ENCODE measurements around the gene RGMA. TPM values are rescaled to one million over a fixed set of nuclear protein-coding genes. Genes with fewer than 3 reads are reported as not detected.

Gene RGMA
- total and polyA plus RNA-seq, 2 experiments from 2014 or later = 2.5 to 2.7 TPM

DNA sequence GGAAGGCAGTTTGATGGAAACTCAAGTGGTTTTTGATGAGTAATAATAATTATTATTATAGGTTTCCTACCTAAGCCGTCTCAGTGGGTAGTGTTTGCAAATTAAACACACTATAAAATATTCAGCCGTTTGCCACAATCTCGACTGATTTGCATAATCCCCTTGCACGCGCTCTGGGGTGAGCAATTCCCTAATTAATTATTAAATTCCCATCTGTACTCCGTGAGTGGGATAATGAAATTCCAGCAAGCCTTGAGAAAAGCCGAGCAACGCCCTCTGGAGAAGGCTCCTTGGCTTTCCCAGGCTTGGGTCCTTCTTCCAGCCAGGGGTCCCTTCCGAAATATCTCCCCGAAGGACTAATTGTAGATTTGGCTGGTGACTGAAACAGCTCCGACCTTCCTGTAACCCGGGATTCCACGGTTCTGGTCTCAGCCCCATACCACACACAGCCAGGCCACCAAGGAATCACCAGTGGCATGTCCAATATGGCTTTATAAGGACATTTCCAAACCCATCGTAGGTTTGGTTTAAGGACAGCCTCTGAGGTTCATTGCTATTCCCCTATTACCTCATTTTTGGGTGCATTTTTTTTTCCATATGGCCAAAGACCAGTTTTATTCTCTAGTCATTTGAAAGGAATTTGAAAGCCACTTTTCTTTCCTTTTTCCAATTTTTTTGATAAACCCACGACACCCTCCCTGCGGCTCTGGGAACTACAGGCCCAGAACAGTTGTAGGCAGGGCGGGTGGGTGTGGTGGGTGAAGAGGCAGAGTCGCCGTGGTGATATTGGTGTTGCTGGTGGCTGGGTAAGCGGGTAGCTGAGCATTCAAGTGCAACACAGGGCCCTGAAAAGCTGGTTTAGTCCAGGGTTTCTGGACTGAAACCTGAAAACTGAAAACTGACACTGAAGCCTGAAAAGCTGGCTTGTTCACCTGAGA, 33.2 kb upstream of the RGMA start:
- Histone ChIP-seq H3K79me2 (no peaks in the 10 kb centered on the region), H3K9me2 (replicated peaks; ENCODE audit: insufficient read depth) (no peaks in the 10 kb centered on the region), H3K9me3 (ENCODE audit: low read depth) (no peaks in the 10 kb centered on the region), H3K4me2 (no peak overlapping the region), H4K20me1 (ENCODE audit: insufficient read depth, poor library complexity, severe bottlenecking) (no peaks in the 10 kb centered on the region), H3K4me3 (no peak overlapping the region), H2AFZ (no peak overlapping the region), H3K4me1 (ENCODE audit: insufficient read depth) (no peaks in the 10 kb centered on the region), H3K27ac (no peak overlapping the region), H3K27me3 (no peaks in the 10 kb centered on the region), H3K36me3 (replicated peaks; ENCODE audit: insufficient read depth, low read depth) (no peaks in the 10 kb centered on the region)
- TF ChIP-seq EZH2phosphoT487 (IDR thresholded peaks at IDR 0.05; ENCODE audit: low read depth, severe bottlenecking, unreplicated experiment) (no peak), EZH2 (IDR thresholded peaks at IDR 0.05; ENCODE audit: borderline replicate concordance) (no peak)
- WGBS (ENCODE audit: low lambda C conversion rate, missing lambda C conversion rate) = 91% methylated on average over 19 of the region's 20 CpGs
- DNase-seq (ENCODE audit: low spot score) = no peak

GRCh38 chr15:93121107-93121506, 32.1 kb upstream of the RGMA start:
- H3K4me1 ChIP-seq (ENCODE audit: insufficient read depth) = no peaks in the 10 kb centered on the region
- no peak overlapping the region for H2AFZ ChIP-seq
- H3K27ac ChIP-seq = no peak overlapping the region
- no peaks in the 10 kb centered on the region for H4K20me1 ChIP-seq (ENCODE audit: insufficient read depth, poor library complexity, severe bottlenecking)
- no peaks in the 10 kb centered on the region for H3K79me2 ChIP-seq
- no peak overlapping the region for H3K4me3 ChIP-seq
- no peaks in the 10 kb centered on the region for H3K27me3 ChIP-seq
- no peaks in the 10 kb centered on the region for H3K36me3 ChIP-seq (replicated peaks; ENCODE audit: insufficient read depth, low read depth)
- no peaks in the 10 kb centered on the region for H3K9me2 ChIP-seq (replicated peaks; ENCODE audit: insufficient read depth)
- 90% methylated on average over 5 of the region's 5 CpGs for WGBS (ENCODE audit: low lambda C conversion rate, missing lambda C conversion rate)
- H3K9me3 ChIP-seq (ENCODE audit: low read depth) = no peaks in the 10 kb centered on the region
- no peak overlapping the region for H3K4me2 ChIP-seq
- TF ChIP-seq EZH2phosphoT487 (IDR thresholded peaks at IDR 0.05; ENCODE audit: low read depth, severe bottlenecking, unreplicated experiment) = no peak
- no peak for TF ChIP-seq CTCF (IDR thresholded peaks at IDR 0.05; ENCODE audit: poor library complexity)
- TF ChIP-seq EZH2 (IDR thresholded peaks at IDR 0.05; ENCODE audit: borderline replicate concordance) = no peak
- DNase-seq (ENCODE audit: low spot score) = no peak

- 94% methylated on average over 3 of the region's 3 CpGs for WGBS (ENCODE audit: low lambda C conversion rate, missing lambda C conversion rate)
Measured at GRCh38 chr15:93118904-93119303, 29.9 kb upstream of the RGMA start.

DNA sequence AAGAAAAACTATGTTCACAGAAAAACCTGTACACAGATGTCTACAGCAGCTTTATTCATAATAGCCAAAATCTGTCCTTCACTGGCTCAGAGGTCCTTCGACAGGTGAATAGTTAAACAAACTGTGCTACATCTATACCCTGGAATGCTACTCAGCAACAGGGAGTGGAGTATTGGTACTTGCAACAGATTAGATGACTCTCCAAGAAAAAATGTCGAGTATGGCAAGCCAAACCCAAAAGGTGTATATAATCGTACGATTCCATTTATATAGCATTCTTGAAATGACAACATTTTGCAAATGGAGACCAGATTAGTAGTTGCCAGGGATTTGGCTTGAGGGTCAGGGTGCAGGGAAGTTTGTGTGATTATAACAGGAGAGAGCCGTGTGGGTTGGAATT, 22.4 kb upstream of the RGMA start:
- no peak overlapping the region for H2AFZ ChIP-seq
- H3K79me2 ChIP-seq = no peaks in the 10 kb centered on the region
- no peak overlapping the region for H3K27ac ChIP-seq
- no peaks in the 10 kb centered on the region for H3K9me2 ChIP-seq (replicated peaks; ENCODE audit: insufficient read depth)
- no peak overlapping the region for H3K4me2 ChIP-seq
- H3K9me3 ChIP-seq (ENCODE audit: low read depth) = no peaks in the 10 kb centered on the region
- no peaks in the 10 kb centered on the region for H4K20me1 ChIP-seq (ENCODE audit: insufficient read depth, poor library complexity, severe bottlenecking)
- H3K4me1 ChIP-seq (ENCODE audit: insufficient read depth) = no peaks in the 10 kb centered on the region
- no peaks in the 10 kb centered on the region for H3K36me3 ChIP-seq (replicated peaks; ENCODE audit: insufficient read depth, low read depth)
- no peak overlapping the region for H3K4me3 ChIP-seq
- peaks cover 35% of the 10 kb centered on the region for H3K27me3 ChIP-seq
- TF ChIP-seq CTCF (IDR thresholded peaks at IDR 0.05; ENCODE audit: poor library complexity) (no peak), EZH2phosphoT487 (IDR thresholded peaks at IDR 0.05; ENCODE audit: low read depth, severe bottlenecking, unreplicated experiment) (no peak), EZH2 (IDR thresholded peaks at IDR 0.05; ENCODE audit: borderline replicate concordance) (no peak)
- no peak for DNase-seq (ENCODE audit: low spot score)
- 82% methylated on average over 5 of the region's 5 CpGs for whole genome bisulfite sequencing (ENCODE audit: low lambda C conversion rate, missing lambda C conversion rate)

More at GRCh38 chr15:93118904-93119303, 29.9 kb upstream of the RGMA start:
- Histone ChIP-seq H3K4me1 (ENCODE audit: insufficient read depth) (no peaks in the 10 kb centered on the region), H3K9me2 (replicated peaks; ENCODE audit: insufficient read depth) (no peaks in the 10 kb centered on the region), H3K27ac (no peak overlapping the region), H4K20me1 (ENCODE audit: insufficient read depth, poor library complexity, severe bottlenecking) (no peaks in the 10 kb centered on the region), H3K27me3 (no peaks in the 10 kb centered on the region), H3K4me3 (no peak overlapping the region), H3K36me3 (replicated peaks; ENCODE audit: insufficient read depth, low read depth) (no peaks in the 10 kb centered on the region), H3K4me2 (no peak overlapping the region), H3K9me3 (ENCODE audit: low read depth) (no peaks in the 10 kb centered on the region), H2AFZ (no peak overlapping the region), H3K79me2 (no peaks in the 10 kb centered on the region)
- no peak for TF ChIP-seq EZH2phosphoT487 (IDR thresholded peaks at IDR 0.05; ENCODE audit: low read depth, severe bottlenecking, unreplicated experiment)
- DNase-seq (ENCODE audit: low spot score) = no peak
